NB4 (cell line): ENCODE results near the gene NKX2-1.

Experiments used
- MAX ChIP-seq: IDR thresholded peaks from 2 replicates; pipeline ENCODE4 v1.6.1; 2011; ENCODE audit warnings: low read depth, low read length
- MYC ChIP-seq: IDR thresholded peaks from 2 replicates; pipeline ENCODE4 v1.6.1; 2011; ENCODE audit warnings: low read depth, low read length

- no peak for TF ChIP-seq MYC
- TF ChIP-seq MAX: no peak
Measured at GRCh38 chr14:36516719-36517241, 3.3 kb downstream of the NKX2-1 start.
